GM12878 (cell line): ENCODE data around the gene HMCN1.

ENCODE experiments used
- CTCF ChIP-seq, 3 experiments: IDR thresholded peaks in 2 of 3; conservative IDR thresholded peaks in 1 of 3; 2 replicates each; pipeline ENCODE4 v1.5.1; 2011; ENCODE audit warnings: low read depth in 3 of 3, low read length in 3 of 3, mild to moderate bottlenecking in 3 of 3, control low read depth in 2 of 3, moderate library complexity in 2 of 3, inconsistent platforms in 1 of 3, mixed read lengths in 1 of 3; ENCODE audit not compliant: control insufficient read depth in 2 of 3, insufficient read depth in 1 of 3; ENCODE audit errors: extremely low read depth in 1 of 3
- EZH2 ChIP-seq: IDR thresholded peaks from 2 replicates; pipeline ENCODE4 v1.6.1; 2012; ENCODE audit warnings: low read depth, mild to moderate bottlenecking, control low read depth, inconsistent platforms, low read length, borderline replicate concordance; ENCODE audit not compliant: control insufficient read depth
- TF ChIP-seq, protein P1 (sequence below): IDR thresholded peaks from 2 replicates; pipeline ENCODE4 v1.6.1; 2012; ENCODE audit warnings: low read depth, low read length, improper control_type of control experiment

GRCh38 chr1:186228749-186229148 lies 494.6 kb downstream of the HMCN1 start:
- no peak for TF ChIP-seq EZH2
- TF ChIP-seq, protein P1, sequence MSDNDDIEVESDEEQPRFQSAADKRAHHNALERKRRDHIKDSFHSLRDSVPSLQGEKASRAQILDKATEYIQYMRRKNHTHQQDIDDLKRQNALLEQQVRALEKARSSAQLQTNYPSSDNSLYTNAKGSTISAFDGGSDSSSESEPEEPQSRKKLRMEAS = no peak
- TF ChIP-seq CTCF (IDR thresholded peaks at IDR 0.05 in 2 of 3, conservative IDR thresholded peaks at IDR 0.05 in 1 of 3; ENCODE audit: control insufficient read depth in 2 of 3, extremely low read depth in 1 of 3, insufficient read depth in 1 of 3, low read depth in 3 of 3, low read length in 3 of 3) = no peak
